Activated CD4-positive, alpha-beta memory T cell treated with anti-CD3 and anti-CD28 coated beads for 36 hours (primary cell): Measurements from ENCODE around the gene RAI14. TPM values are rescaled to one million over a fixed set of nuclear protein-coding genes. Genes with fewer than 3 reads are reported as not detected.
"Not testable (repeated sequence)": the region's sequence is repeated elsewhere in the genome, so short reads cannot be mapped to it uniquely, and the experiment has no call there.

Experiments
- CTCF ChIA-PET: fragments of 350-600 bp; sonication (Branson Sonifier 250); formaldehyde crosslinking; loops from one replicate; lab custom pipeline; 2021; ENCODE audit warnings: antibody characterized with exemption, inconsistent platforms; lab: Charles Lee
- POLR2A ChIA-PET: fragments of 350-600 bp; sonication (Branson Sonifier 250); formaldehyde crosslinking; loops from one replicate; lab custom pipeline; 2021; ENCODE audit warnings: antibody characterized with exemption; lab: Charles Lee
- DNase-seq: peaks from one replicate; pipeline ENCODE4 v3.0.0-alpha.2; 2020
- H3K27ac Mint-ChIP-seq: one replicate; pipeline ENCODE4 v1.8.0; 2021; ENCODE audit warnings: mixed read lengths
- H3K27me3 Mint-ChIP-seq: one replicate; pipeline ENCODE4 v1.8.0; 2021; ENCODE audit warnings: mixed read lengths
- H3K36me3 Mint-ChIP-seq: one replicate; pipeline ENCODE4 v1.8.0; 2021; ENCODE audit warnings: mixed read lengths
- H3K4me1 Mint-ChIP-seq: one replicate; pipeline ENCODE4 v1.8.0; 2021; ENCODE audit warnings: low read depth, mixed read lengths
- H3K4me3 Mint-ChIP-seq: one replicate; pipeline ENCODE4 v1.8.0; 2021; ENCODE audit warnings: mild to moderate bottlenecking, mixed read lengths
- H3K9me3 Mint-ChIP-seq: one replicate; pipeline ENCODE4 v1.8.0; 2021; ENCODE audit warnings: mixed read lengths
- intact Hi-C: fragments of 100-400 bp; cut with micrococcal nuclease; formaldehyde crosslinking; loops from one replicate; pipeline ENCODE4 v1.15.1; 2023
- total RNA-seq, 2 experiments: library from RNA; stranded (reverse); gene quantifications; one replicate each; pipeline ENCODE4 v1.2.3, GENCODE V29; 2021

RAI14 gene
- total RNA-seq, 2 experiments from 2014 or later: 3.9 to 5.4 TPM

DNA sequence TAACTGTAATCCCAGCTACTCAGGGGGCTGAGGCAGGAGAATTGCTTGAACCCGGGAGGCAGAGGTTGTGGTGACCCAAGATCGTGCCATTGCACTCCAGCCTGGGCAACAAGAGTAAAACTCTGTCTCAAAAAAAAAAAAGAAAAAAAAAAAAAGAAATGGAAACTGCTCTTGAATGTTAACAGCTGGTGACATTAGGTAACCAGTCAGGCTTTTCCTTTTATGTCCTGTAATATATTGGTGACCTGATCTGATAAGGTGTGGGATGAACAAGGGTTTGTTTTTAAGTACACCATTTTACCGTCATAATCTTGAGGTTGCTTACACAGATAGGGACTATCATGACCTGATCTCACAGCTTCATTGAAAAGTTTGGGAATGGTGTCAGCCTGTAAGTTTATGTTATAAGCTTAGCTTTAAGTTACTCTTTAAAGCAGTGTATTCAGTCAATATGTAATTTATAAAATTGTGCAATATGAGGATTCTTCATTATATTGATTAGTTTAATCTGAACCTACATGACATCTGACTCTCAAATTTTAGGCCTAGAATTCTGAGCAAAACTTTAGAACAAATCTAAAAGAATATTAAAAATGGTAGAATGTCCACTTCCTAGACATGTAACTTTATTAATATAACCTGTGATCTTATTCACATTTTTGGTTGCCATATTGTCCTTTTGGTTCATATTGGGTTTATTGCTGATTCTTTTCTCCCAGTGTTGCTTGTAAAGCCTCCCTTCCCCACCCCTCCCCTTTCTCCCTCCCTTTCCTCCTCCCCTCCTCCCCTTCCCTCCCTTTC is 41.4 kb downstream of the RAI14 start:
- POLR2A ChIA-PET: no interaction called here
- peaks cover 19% of the 10 kb centered on the region for H3K4me1 Mint-ChIP-seq
- no peak for DNase-seq
- H3K4me3 Mint-ChIP-seq: no peak overlapping the region
- CTCF ChIA-PET: no interaction called here
- H3K27ac Mint-ChIP-seq: no peak overlapping the region
- no peaks in the 10 kb centered on the region for H3K36me3 Mint-ChIP-seq
- no peaks in the 10 kb centered on the region for H3K9me3 Mint-ChIP-seq
- H3K27me3 Mint-ChIP-seq: no peaks in the 10 kb centered on the region
- intact Hi-C loops: no loop called here

DNA sequence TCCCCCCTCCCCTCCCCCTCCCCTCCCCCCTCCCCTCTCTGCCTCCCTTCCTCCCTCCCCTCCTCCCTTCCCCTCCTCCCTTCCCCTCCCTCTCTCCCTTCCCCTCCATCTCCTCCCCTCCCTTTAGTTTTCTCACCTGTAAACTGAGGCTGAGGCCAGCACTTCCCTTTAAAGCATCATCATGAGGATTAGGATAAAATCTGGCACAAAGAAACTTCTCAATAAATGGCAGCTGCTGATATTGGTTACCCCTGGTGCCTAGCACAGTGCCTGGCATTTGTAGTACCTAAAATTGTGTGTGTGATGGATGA is 41.9 kb downstream of the RAI14 start:
- Mint-ChIP-seq H3K27me3 (no peaks in the 10 kb centered on the region), H3K36me3 (no peaks in the 10 kb centered on the region), H3K27ac (no peak overlapping the region), H3K9me3 (no peaks in the 10 kb centered on the region), H3K4me1 (peaks cover 19% of the 10 kb centered on the region), H3K4me3 (no peak overlapping the region)
- no peak for DNase-seq
- POLR2A ChIA-PET: no interaction called here
- intact Hi-C loops: no loop called here
- CTCF ChIA-PET: no interaction called here

DNA sequence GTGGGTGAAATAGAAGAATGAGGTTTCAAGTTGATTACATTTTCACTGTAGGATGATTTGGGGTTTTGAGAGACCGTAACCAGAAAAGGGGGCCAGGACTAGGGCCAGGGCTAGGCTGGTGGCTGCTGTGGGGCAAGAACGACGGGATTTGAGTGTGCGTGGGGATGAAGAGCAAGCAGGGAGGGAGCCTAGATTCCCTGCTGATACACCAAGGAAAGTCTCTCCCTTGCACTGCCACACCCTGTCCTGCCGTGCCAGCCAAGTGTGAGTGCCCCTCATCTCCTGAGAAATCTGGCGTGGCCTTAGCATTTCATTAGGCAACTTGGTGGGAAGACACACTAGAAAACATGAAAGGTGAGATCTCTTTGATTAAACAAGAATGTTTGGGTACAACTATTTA is 42.6 kb downstream of the RAI14 start:
- intact Hi-C loops: no loop called here
- H3K4me1 Mint-ChIP-seq: peaks cover 17% of the 10 kb centered on the region
- H3K27ac Mint-ChIP-seq: no peak overlapping the region
- no peaks in the 10 kb centered on the region for H3K36me3 Mint-ChIP-seq
- CTCF ChIA-PET: no interaction called here
- H3K4me3 Mint-ChIP-seq: no peak overlapping the region
- no peaks in the 10 kb centered on the region for H3K9me3 Mint-ChIP-seq
- no peak for DNase-seq
- H3K27me3 Mint-ChIP-seq: no peaks in the 10 kb centered on the region
- POLR2A ChIA-PET: no interaction called here

DNA sequence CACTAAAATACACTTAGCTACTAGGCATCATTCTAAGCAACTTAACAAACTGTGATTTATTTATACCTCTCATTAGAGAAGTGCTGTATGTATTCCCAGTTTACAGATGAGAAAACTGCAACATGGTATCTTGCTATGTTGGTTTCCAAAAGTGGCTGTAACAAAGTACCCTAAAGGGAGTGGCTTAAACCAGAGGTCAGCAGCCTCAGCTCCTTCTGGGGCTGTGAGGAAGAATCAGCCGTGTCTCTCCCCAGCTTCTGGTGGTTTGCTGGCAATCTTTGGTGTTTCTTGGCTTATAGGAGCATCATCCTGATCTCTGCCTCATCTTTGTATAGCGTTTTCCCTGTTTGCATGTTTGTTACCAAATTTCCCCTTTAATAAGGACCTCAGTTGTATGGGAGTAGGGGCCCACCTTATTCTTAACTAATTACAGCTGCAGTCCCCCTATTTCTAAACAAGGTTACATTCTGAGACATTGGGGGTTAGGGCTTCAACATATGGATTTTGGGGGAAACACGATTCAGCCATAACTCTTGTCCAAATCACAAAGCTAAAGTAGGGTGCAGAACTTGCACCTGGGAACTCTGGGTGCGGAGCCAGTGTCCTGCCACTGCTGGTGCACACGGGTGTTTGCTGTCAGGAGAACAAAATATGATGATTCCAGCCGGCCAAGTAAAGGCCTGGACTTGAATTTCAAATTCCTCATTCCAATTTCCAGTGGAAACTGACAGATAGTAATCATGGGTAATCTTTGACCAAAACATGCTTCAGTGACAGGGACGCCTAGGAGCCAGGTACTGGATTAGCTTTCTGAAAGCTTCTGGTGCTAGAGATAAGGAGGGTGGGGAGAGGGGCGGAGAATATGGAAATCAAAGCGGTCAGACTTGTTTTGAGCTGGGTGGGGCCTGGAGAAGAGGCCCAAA is 43.3 kb downstream of the RAI14 start:
- Mint-ChIP-seq H3K27ac (no peak overlapping the region), H3K27me3 (no peaks in the 10 kb centered on the region), H3K36me3 (no peaks in the 10 kb centered on the region), H3K4me1 (peaks cover 10% of the 10 kb centered on the region), H3K9me3 (no peaks in the 10 kb centered on the region), H3K4me3 (no peak overlapping the region)
- ChIA-PET POLR2A (no interaction called here), CTCF (no interaction called here)
- intact Hi-C loops: no loop called here
- no peak for DNase-seq

DNA sequence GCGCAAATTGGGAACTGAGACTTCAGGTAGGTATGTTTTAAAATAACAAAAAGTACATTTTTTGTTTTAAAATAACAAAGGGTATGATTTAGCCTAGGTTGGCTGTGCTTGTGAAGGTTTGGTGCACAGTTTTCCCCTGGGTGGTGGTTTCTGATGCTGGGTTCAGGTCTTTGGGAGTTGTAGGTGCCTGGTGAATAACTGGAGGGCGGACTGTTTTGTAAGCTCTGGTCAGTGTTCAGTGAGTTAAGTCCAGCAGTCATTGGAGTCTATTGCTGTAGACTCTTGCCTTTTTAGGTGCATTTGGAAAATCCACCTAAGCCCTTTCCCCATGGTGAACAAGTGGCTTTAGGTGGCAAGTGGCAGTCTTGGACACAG is 43.9 kb downstream of the RAI14 start:
- Mint-ChIP-seq H3K27me3 (no peaks in the 10 kb centered on the region), H3K36me3 (no peaks in the 10 kb centered on the region), H3K27ac (no peak overlapping the region), H3K4me3 (no peak overlapping the region), H3K4me1 (peaks cover 4% of the 10 kb centered on the region), H3K9me3 (no peaks in the 10 kb centered on the region)
- ChIA-PET POLR2A (no interaction called here), CTCF (no interaction called here)
- intact Hi-C loops: no loop called here
- DNase-seq: no peak

DNA sequence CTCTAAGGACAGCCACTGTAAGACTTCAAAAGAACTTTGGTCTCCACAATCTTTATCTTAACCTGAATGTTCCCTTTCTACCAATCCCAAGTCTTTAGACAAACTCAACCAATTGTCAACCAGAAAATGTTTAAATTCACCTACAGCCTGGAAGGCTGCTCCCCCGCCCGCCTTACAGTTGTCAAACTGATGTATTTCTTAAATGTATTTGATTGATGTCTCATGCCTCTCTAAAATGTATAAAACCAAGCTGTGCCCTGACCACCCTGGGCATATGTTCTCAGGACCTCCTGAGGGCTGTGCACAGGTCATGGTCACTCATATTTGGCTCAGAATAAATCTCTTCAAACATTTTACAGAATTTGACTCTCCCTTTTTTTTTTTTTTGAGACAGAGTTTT is 45.3 kb downstream of the RAI14 start:
- intact Hi-C loops, H3K27ac Mint-ChIP-seq, H3K4me1 Mint-ChIP-seq, H3K36me3 Mint-ChIP-seq, H3K4me3 Mint-ChIP-seq, CTCF ChIA-PET, H3K27me3 Mint-ChIP-seq, H3K9me3 Mint-ChIP-seq, DNase-seq: not testable (repeated sequence)
- POLR2A ChIA-PET: interaction anchor here (1.2 kb wide), 1 partner anchor 13 kb away, joined by 3 read pairs; no protein-coding TSS in a partner anchor

DNA sequence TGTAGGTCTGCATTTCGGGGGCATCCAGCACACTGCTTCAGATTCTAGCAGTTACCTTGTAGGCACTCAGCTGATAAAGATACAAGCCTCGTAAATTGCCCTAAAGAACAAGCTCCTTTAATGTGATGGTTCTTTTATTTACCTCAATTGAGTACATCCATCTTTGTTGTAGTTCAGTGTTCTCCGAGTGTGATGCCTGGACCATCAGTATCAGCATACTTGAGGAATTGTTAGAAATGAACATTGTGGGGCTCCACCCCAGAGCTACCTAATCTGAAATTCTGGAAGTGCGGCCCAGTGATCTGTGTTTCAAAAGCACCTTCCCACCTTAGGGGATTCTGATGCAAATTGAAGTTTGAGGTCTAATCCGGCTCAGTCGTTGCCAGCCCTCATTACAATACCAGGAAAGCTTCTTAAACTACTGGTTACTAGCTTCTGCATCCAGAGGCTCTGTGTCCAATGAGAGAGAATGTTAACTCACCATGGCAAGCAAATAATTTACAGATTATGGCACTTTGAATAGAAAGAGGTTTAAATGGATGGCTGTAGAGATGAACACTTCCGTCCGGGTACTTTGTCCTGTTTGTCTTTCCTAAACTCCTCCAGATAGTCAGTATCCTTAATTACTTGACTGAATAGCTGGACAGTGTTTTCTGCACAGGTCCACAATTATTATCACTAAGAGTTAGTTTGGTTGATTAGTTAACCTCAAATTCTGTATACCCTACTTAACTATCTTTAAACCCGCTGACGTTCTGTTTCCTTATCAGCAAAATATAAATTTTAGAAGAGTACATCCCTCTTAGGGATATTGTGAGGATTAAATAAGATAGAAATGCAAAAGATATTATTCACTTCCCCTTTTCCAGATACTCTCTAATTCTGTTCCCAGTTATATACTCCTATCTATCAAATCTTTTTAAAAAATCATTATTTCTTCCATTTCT is 47.9 kb downstream of the RAI14 start:
- no peaks in the 10 kb centered on the region for H3K27me3 Mint-ChIP-seq
- no peaks in the 10 kb centered on the region for H3K9me3 Mint-ChIP-seq
- no peak overlapping the region for H3K4me3 Mint-ChIP-seq
- CTCF ChIA-PET: no interaction called here
- DNase-seq: no peak
- no peak overlapping the region for H3K27ac Mint-ChIP-seq
- no peaks in the 10 kb centered on the region for H3K36me3 Mint-ChIP-seq
- H3K4me1 Mint-ChIP-seq: no peaks in the 10 kb centered on the region
- intact Hi-C loops: no loop called here
- POLR2A ChIA-PET: no interaction called here

DNA sequence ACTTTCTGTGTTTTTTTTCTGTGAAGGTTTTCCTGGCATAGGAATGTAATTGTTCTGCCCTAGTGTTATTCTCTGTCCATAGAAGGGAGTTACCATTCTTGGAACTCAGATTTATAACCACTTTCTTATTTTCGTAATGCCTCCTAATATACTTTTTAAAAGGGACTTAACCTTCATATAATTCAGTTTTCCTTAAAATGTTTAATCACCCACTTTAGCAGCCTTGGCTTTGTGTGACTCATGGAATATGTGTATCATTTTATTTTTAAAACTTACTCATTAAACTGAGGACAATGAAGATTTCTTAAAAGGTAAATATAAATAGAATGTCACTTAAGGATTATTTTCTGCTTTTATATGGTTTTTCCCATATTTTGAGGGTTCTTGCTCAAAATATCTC is 50.0 kb downstream of the RAI14 start:
- Mint-ChIP-seq H3K36me3 (no peaks in the 10 kb centered on the region), H3K9me3 (no peaks in the 10 kb centered on the region), H3K4me1 (no peaks in the 10 kb centered on the region), H3K4me3 (no peak overlapping the region), H3K27me3 (no peaks in the 10 kb centered on the region), H3K27ac (no peak overlapping the region)
- DNase-seq: no peak
- ChIA-PET CTCF (no interaction called here), POLR2A (no interaction called here)
- intact Hi-C loops: no loop called here

DNA sequence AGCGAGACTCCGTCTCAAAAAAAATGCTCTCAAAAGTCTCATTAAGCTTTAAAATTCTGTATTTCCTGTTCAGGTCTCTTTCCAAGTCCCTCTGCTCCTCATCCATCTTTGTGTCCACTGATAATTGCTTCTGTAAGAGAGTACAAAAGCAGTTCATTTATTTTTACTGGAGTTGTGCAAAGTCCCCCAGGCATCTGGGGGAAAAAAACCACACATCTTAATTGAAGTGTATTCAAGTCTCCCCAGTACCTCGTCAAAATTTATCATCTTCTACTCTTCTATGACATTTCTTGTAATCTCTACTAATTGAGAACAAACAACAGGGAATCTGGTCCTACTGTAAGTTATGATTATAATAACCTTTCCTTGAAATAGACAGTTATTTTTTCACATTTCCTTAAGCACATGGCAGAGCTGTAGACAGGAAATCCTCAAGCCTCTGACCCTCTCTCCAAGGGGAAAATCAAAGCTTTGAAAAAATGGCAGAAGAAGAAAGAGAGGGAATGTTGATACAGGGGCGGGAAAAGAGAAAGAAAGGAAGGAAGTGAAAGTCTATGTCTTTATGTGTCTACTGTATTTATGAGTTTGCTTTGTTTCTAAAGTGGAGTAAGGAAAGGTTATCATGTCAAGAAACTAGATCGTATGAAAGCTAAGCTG is 51.5 kb downstream of the RAI14 start:
- H3K27me3 Mint-ChIP-seq: no peaks in the 10 kb centered on the region
- H3K9me3 Mint-ChIP-seq: no peaks in the 10 kb centered on the region
- ChIA-PET POLR2A (no interaction called here), CTCF (no interaction called here)
- DNase-seq: no peak
- no peaks in the 10 kb centered on the region for H3K4me1 Mint-ChIP-seq
- H3K36me3 Mint-ChIP-seq: no peaks in the 10 kb centered on the region
- H3K4me3 Mint-ChIP-seq: no peak overlapping the region
- no peak overlapping the region for H3K27ac Mint-ChIP-seq
- intact Hi-C loops: no loop called here

DNA sequence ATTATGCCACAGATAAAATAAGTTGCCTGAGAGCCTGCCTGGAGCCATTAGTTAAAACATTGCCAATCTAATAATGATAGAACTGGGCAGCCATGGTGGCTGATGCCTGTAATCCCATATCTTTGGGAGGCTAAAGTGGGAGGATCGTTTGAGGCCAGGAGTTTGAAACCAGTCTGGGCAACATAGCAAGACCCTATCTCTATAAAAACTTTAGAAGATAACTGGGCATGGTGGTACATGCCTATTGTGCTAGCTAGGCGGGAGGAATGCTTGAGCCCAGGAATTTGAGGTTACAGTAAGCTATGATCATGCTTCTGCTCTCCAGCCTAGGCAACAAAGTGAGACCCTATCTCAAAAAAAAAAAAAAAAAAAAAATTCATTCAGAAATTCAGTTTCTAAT is 52.6 kb downstream of the RAI14 start:
- intact Hi-C loops: no loop called here
- Mint-ChIP-seq H3K36me3 (no peaks in the 10 kb centered on the region), H3K4me3 (no peak overlapping the region), H3K9me3 (no peaks in the 10 kb centered on the region), H3K27me3 (no peaks in the 10 kb centered on the region), H3K27ac (no peak overlapping the region), H3K4me1 (no peaks in the 10 kb centered on the region)
- ChIA-PET POLR2A (no interaction called here), CTCF (interaction anchor here (1.1 kb wide), 1 partner anchor 198 kb away, joined by 3 read pairs; no protein-coding TSS in a partner anchor)
- no peak for DNase-seq

DNA sequence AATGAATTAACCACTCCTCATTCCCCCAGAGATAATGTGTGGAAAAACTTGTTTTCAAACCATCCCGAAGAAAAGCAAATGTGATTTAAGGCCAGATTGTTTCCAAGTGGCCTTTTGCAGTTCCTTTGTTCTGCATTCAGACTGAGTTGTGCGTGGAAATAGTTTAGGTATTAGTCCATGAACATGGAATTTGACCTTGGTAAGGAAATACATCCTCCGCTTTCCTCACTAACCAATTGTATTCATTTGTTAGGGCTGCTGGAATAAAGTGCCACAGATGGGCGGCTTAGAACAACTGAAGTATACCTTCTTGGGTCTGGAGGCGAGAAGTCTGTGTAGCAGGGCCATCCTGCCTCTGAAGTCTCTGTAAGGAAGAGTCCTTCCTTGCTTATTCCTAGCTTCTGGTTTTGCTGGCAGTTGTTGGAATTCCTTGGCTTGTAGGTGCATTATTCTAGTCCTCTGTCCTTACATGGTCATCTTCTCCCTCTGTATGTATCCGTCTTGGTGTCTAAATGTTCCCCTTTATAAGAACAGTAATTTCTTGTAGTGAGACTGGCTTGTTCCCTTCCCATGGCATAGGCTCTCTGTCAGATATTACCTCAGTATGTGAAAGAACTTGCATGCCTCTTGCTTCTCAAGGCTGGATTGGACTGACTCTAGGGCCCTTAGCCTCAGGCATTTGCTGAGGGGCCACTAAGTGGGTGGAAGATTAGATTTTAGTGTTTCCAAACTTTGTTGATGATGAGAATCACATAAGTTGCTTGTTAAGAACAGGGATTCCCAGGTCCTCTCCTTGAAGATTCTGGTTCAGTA is 53.9 kb downstream of the RAI14 start:
- CTCF ChIA-PET: interaction anchor here (1.1 kb wide), 1 partner anchor 196 kb away, joined by 3 read pairs; no protein-coding TSS in a partner anchor
- no peaks in the 10 kb centered on the region for H3K36me3 Mint-ChIP-seq
- no peak overlapping the region for H3K4me3 Mint-ChIP-seq
- H3K9me3 Mint-ChIP-seq: no peaks in the 10 kb centered on the region
- DNase-seq: no peak
- no peaks in the 10 kb centered on the region for H3K4me1 Mint-ChIP-seq
- POLR2A ChIA-PET: no interaction called here
- no peak overlapping the region for H3K27ac Mint-ChIP-seq
- no peaks in the 10 kb centered on the region for H3K27me3 Mint-ChIP-seq
- intact Hi-C loops: no loop called here
